Lower leg skin (tissue), 4 donors: ENCODE measurements around the gene ZFP36L2. TPM values are rescaled to one million over a fixed set of nuclear protein-coding genes. Genes with fewer than 3 reads are reported as not detected.
A peak's percentile ranks its signal among the peaks of the same experiment; 100 is the strongest.

Experiments used
- DNase-seq, 2 donors: peaks; one replicate each; pipeline ENCODE4 v3.0.0-alpha.2; 2019; ENCODE audit warnings: low spot score in 2 of 2
- H3K4me3 ChIP-seq: fragments of 200-600 bp; sonication (generic); 2 replicates; pipeline ENCODE4 v1.5.1; 2017; ENCODE audit warnings: mild to moderate bottlenecking, low read depth; ENCODE audit not compliant: poor library complexity, severe bottlenecking
- POLR2A ChIP-seq, 2 donors: fragments of 450-650 bp; IDR thresholded peaks; one replicate each; pipeline ENCODE4 v1.6.1; 2016 to 2017; ENCODE audit warnings: antibody characterized with exemption in 2 of 2, mild to moderate bottlenecking in 1 of 2, moderate library complexity in 1 of 2
- WGBS, 2 donors: methylation state at CpG; one replicate each; pipeline ENCODE4 v1.1.5; 2018; 5-methylcytosine and 5-hydroxymethylcytosine counted together
- intact Hi-C: fragments of 100-400 bp; cut with DNase I; formaldehyde crosslinking; loops from one replicate; pipeline ENCODE4 v1.15.0; 2023; ENCODE audit warnings: low total_unique reads
- total RNA-seq, 4 donors: library from RNA; depleted of rRNA; stranded (reverse); fragments of >200 nt; gene quantifications; one replicate each; pipeline ENCODE4 v1.1.0, GENCODE V29; 2016
- TF ChIP-seq, protein P1 (sequence below), 3 donors: fragments of 450-650 bp; IDR thresholded peaks; one replicate each; pipeline ENCODE4 v1.5.1; 2016; ENCODE audit warnings: antibody characterized with exemption in 3 of 3, mild to moderate bottlenecking in 3 of 3, moderate library complexity in 2 of 3

The ZFP36L2 gene
- total RNA-seq, 4 donors from 2014 or later: 137 to 329 (median 147) TPM

DNA sequence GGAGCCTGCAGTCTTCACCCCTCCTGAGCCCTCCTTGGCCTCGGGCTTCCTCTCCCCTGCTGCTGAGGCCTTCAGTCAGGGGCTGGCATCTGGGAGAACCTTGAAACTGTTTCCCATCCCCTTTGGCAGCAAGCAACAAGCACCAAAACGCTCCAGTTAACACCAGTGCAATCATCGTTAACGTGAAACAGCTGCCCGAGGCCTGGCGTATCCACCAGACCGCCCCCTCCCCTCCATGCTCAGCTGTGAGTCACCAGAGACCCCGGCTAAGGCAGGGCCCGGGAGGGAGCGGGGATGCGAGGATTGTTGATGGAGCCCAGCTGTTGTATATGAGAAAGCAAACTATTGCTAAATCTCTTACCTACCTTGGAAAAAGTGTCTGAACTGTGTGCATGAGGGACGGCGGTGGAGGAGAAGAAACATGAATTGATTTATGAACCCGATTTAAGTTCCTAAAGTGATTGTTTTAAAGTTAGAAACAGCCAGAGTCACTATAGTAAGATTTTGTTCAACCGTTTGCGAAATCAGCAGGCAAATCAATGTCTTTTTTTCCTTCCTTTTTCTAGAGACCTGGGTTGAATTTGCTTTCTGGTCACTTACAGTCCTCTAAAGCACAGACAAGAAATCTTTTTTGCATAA is 5.2 kb downstream of the ZFP36L2 start:
- WGBS, 2 donors: 1 to 3% methylated on average over 16 of the region's 16 CpGs
- peak in 1 of 2 donors; percentile 92 for DNase-seq
- intact Hi-C loops: loop anchor here (10.0 kb wide), 3 partner anchors 246 to 276 kb away; no protein-coding TSS in a partner anchor
- TF ChIP-seq, protein P1, sequence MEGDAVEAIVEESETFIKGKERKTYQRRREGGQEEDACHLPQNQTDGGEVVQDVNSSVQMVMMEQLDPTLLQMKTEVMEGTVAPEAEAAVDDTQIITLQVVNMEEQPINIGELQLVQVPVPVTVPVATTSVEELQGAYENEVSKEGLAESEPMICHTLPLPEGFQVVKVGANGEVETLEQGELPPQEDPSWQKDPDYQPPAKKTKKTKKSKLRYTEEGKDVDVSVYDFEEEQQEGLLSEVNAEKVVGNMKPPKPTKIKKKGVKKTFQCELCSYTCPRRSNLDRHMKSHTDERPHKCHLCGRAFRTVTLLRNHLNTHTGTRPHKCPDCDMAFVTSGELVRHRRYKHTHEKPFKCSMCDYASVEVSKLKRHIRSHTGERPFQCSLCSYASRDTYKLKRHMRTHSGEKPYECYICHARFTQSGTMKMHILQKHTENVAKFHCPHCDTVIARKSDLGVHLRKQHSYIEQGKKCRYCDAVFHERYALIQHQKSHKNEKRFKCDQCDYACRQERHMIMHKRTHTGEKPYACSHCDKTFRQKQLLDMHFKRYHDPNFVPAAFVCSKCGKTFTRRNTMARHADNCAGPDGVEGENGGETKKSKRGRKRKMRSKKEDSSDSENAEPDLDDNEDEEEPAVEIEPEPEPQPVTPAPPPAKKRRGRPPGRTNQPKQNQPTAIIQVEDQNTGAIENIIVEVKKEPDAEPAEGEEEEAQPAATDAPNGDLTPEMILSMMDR (IDR thresholded peaks at IDR 0.05): no peak
- TF ChIP-seq POLR2A (IDR thresholded peaks at IDR 0.05): no peak
- no peak overlapping the region for H3K4me3 ChIP-seq

DNA sequence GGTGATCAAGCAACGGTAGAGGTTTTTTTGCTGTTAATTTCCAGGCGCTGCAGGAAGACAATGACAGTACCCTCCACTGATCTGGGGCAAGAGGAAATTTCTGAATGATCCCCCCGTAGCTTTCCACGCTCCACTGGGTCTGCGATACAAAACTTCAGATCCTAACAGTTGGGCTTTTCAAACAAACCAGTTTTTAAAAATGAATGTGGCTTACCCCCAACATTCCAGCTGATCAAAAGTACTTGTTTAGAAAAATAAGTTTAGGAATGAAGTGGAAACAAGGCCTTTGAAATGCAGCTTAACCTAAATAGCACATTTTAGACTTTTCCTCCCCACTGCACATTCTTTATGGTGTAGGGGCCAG is 5.7 kb downstream of the ZFP36L2 start:
- intact Hi-C loops: loop anchor here (10.0 kb wide), 3 partner anchors 246 to 276 kb away; no protein-coding TSS in a partner anchor
- no peak for DNase-seq
- WGBS, 2 donors: 5 to 12% methylated on average over 5 of the region's 5 CpGs

DNA sequence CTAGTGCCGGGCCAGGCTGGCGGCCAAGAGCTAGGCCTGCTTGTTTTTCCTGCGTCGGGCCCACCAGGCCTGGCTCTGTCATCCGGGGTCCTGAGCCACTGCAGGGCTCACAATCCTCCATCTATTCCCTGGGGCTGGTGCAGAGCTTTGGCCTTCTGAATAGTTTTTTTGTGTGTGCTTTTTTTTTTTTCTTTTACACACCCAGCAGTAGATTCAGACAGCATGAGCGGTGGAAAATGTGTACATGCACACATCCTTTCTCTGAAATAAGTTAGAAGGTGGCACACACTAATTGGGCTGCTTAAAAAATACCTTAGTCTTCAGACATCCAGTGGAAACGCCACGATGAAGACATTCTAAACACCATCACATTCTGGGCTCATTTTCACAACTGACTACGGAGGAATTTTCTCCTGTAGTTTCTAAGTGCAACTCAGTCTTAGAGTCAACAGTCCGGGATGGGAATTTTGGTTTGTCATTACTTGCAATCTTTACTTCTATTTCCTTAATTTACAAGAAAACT is 6.1 kb downstream of the ZFP36L2 start:
- no peak for DNase-seq
- H3K4me3 ChIP-seq: no peak overlapping the region
- 1 to 2% methylated on average over 10 of the region's 10 CpGs for WGBS, 2 donors
- TF ChIP-seq, protein P1 (IDR thresholded peaks at IDR 0.05): no peak
- intact Hi-C loops: loop anchor here (10.0 kb wide), 3 partner anchors 245 to 275 kb away; no protein-coding TSS in a partner anchor

More for the DNA sequence above, 5.7 kb downstream of the ZFP36L2 start:
- H3K4me3 ChIP-seq: no peak overlapping the region
- TF ChIP-seq, protein P1 (IDR thresholded peaks at IDR 0.05): no peak
- no peak for TF ChIP-seq POLR2A (IDR thresholded peaks at IDR 0.05)

DNA sequence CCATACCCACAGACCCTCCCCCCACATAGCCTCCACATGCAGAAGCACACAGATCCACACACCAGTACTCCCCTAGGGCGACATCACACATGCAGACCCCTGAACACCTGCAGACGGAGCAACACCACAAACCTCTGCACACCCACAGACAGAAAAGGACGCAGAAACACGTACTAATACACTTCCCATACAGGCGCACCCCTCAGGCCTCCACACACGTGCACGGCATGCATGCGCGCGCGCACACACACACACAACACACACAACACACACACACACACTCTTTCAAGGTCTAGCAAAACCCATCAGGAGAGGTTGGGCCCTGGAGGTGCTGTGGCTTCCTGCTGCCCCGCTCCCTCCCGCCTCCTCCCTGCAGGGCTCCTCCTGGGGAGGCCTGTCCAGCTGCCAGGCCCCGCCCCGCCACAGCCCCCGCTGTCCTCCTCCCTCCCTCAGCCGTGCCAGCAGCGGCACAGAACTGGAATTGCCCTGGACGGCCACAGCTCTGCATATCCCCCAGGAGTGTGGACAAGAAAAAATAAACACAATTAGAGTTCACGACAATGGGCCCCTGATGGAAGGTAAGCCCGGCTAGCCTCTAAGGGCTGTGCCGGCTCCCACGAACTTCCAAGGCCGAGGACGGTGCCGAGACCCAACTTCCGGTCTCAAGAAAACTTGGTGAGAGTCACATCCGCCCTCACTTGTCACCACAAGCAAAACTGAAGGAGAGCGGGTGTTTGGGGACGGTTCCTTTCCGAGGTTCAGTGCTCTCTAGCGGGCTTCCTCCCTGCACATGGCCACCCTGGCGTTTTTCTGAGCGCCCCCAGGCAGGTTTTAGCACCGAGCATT is 6.8 kb downstream of the ZFP36L2 start:
- no peak overlapping the region for H3K4me3 ChIP-seq
- intact Hi-C loops: loop anchor here (10.0 kb wide), 3 partner anchors 245 to 275 kb away; no protein-coding TSS in a partner anchor
- peak; percentile 84 to 97 for DNase-seq
- no peak for TF ChIP-seq POLR2A (IDR thresholded peaks at IDR 0.05)
- TF ChIP-seq, protein P1 (IDR thresholded peaks at IDR 0.05): peak in 1 of 3 donors; percentile 17
- WGBS, 2 donors: 2% methylated on average over 30 to 31 of the region's 35 CpGs

DNA sequence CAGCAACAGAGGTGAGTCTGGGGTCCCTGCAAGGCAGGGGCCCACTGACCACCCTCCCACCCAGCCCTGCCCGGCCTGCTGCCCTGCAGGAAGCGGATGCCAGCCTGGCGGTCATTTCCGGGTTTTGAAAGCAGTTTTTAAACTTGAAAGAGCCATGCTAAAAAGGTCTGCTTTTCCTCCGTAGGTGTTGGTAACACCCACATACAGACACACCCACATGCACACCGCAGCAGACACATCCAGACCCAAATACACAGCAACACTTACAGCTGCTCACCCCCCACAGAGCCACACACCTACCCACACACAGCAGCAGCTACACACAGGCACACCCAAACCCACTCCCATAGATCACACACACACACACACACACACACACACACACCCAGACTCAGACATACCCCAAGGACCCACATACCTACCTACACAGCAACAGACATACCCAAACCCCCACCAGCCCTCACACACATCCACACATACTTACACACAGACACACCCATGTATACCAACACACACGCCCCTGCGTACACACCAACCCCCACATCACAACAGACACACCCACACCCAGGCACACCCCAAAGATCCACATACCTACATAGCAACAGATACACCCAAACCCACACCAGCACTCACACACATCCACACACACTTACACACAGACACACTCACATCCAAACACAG is 7.6 kb downstream of the ZFP36L2 start:
- intact Hi-C loops: no loop called here

More for the DNA sequence above, 7.6 kb downstream of the ZFP36L2 start:
- WGBS, 2 donors: 3 to 4% methylated on average over 8 of the region's 8 CpGs
- peak in 1 of 2 donors; percentile 94 for DNase-seq
- no peak for TF ChIP-seq POLR2A (IDR thresholded peaks at IDR 0.05)
- TF ChIP-seq, protein P1 (IDR thresholded peaks at IDR 0.05): peak in 1 of 3 donors; percentile 39
- H3K4me3 ChIP-seq: no peak overlapping the region
